HTR-8/SVneo (cell line): ENCODE data around the gene PARP1.
"Not testable (repeated sequence)": the region's sequence is repeated elsewhere in the genome, so short reads cannot be mapped to it uniquely, and the experiment has no call there.

ENCODE experiments used
- DNase-seq: peaks from one replicate; pipeline ENCODE4 v3.0.0; 2011; ENCODE audit warnings: low spot score, mixed read lengths; ENCODE audit not compliant: insufficient read length
- FAIRE-seq: peaks from 2 replicates; lab custom pipeline; 2011; peaks lifted over from hg19 to GRCh38; lab: Jason Lieb, UNC

Gene PARP1

GRCh38 chr1:226407497-226408284, at the start of gene PARP1:
TSS of gene PARP1 (minus strand) at chr1:226408093. CDS start at chr1:226407929, 164 bp downstream.
- peak; percentile 72 for FAIRE-seq
- DNase-seq = peak; percentile 93

GRCh38 chr1:226457307-226457712, 49.4 kb upstream of the PARP1 start:
- no peak for FAIRE-seq
- no peak for DNase-seq

- DNase-seq (no peak), FAIRE-seq (no peak)
Observed at GRCh38 chr1:226455843-226456242, 48.0 kb upstream of the PARP1 start.

- FAIRE-seq (no peak), DNase-seq (no peak)
Observed at GRCh38 chr1:226454349-226454748, 46.5 kb upstream of the PARP1 start.

- FAIRE-seq = no peak
- DNase-seq = no peak
Observed at GRCh38 chr1:226453015-226453704, 45.3 kb upstream of the PARP1 start.

GRCh38 chr1:226450688-226451087, 42.8 kb upstream of the PARP1 start:
- no peak for DNase-seq
- no peak for FAIRE-seq

GRCh38 chr1:226449823-226450222, 41.9 kb upstream of the PARP1 start:
- DNase-seq = no peak
- FAIRE-seq = no peak

GRCh38 chr1:226447932-226448665, 40.2 kb upstream of the PARP1 start:
- FAIRE-seq (no peak), DNase-seq (no peak)

- no peak for DNase-seq
- no peak for FAIRE-seq
Observed at GRCh38 chr1:226446094-226446493, 38.2 kb upstream of the PARP1 start.

GRCh38 chr1:226444901-226445300, 37.0 kb upstream of the PARP1 start:
- no peak for FAIRE-seq
- no peak for DNase-seq

GRCh38 chr1:226443439-226443838, 35.5 kb upstream of the PARP1 start:
- FAIRE-seq (no peak), DNase-seq (peak; percentile 42)

- DNase-seq (no peak), FAIRE-seq (no peak)
Observed at GRCh38 chr1:226443033-226443432, 35.1 kb upstream of the PARP1 start.

- FAIRE-seq (no peak), DNase-seq (no peak)
Observed at GRCh38 chr1:226441629-226442028, 33.7 kb upstream of the PARP1 start.

GRCh38 chr1:226440512-226440911, 32.6 kb upstream of the PARP1 start:
- FAIRE-seq (no peak), DNase-seq (no peak)

- no peak for DNase-seq
- FAIRE-seq = no peak
Observed at GRCh38 chr1:226438007-226438406, 30.1 kb upstream of the PARP1 start.

GRCh38 chr1:226436855-226437491, 29.1 kb upstream of the PARP1 start:
- DNase-seq = no peak
- FAIRE-seq = no peak

GRCh38 chr1:226436472-226436854, 28.6 kb upstream of the PARP1 start:
- FAIRE-seq = no peak
- no peak for DNase-seq

- DNase-seq = no peak
- FAIRE-seq = no peak
Observed at GRCh38 chr1:226433341-226433720, 25.4 kb upstream of the PARP1 start.

- no peak for FAIRE-seq
- DNase-seq = no peak
Observed at GRCh38 chr1:226432586-226433340, 24.9 kb upstream of the PARP1 start.

- not testable (repeated sequence) for DNase-seq, FAIRE-seq
Observed at GRCh38 chr1:226431898-226432297, 24.0 kb upstream of the PARP1 start.
